Endothelial cell (in vitro differentiated cells): ENCODE measurements around the gene OSBP2. TPM values are rescaled to one million over a fixed set of nuclear protein-coding genes. Genes with fewer than 3 reads are reported as not detected.

Experiments used
- DNase-seq: peaks from one replicate; pipeline ENCODE4 v3.0.0; 2021; ENCODE audit warnings: low spot score
- H3K27ac Mint-ChIP-seq: one replicate; pipeline ENCODE4 v1.8.0; 2021; ENCODE audit warnings: mixed read lengths, inconsistent platforms; ENCODE audit not compliant: unreplicated experiment
- H3K27me3 Mint-ChIP-seq: one replicate; pipeline ENCODE4 v1.8.0; 2021; ENCODE audit warnings: mild to moderate bottlenecking, moderate library complexity, mixed read lengths, inconsistent platforms; ENCODE audit not compliant: unreplicated experiment
- H3K36me3 Mint-ChIP-seq: one replicate; pipeline ENCODE4 v1.8.0; 2021; ENCODE audit warnings: mild to moderate bottlenecking, low read depth, mixed read lengths, inconsistent platforms; ENCODE audit not compliant: unreplicated experiment
- H3K4me1 Mint-ChIP-seq: one replicate; pipeline ENCODE4 v1.8.0; 2021; ENCODE audit warnings: mild to moderate bottlenecking, mixed read lengths, inconsistent platforms; ENCODE audit not compliant: unreplicated experiment
- H3K4me3 Mint-ChIP-seq: one replicate; pipeline ENCODE4 v1.8.0; 2021; ENCODE audit warnings: mild to moderate bottlenecking, mixed read lengths, inconsistent platforms; ENCODE audit not compliant: unreplicated experiment
- H3K9me3 Mint-ChIP-seq: one replicate; pipeline ENCODE4 v1.8.0; 2021; ENCODE audit warnings: mixed read lengths, inconsistent platforms; ENCODE audit not compliant: unreplicated experiment
- CTCF ChIP-seq: fragments of 200-600 bp; sonication (generic); IDR thresholded peaks from one replicate; pipeline ENCODE4 v1.5.0; 2021; ENCODE audit warnings: antibody characterized with exemption; ENCODE audit not compliant: unreplicated experiment
- long read RNA-seq: library from polyadenylated mRNA; unstranded; transcript quantifications from one replicate; pipeline ENCODE4 v2.0.0, GENCODE V29; 2020; ENCODE audit not compliant: unreplicated experiment
- total RNA-seq: library from RNA; stranded (reverse); fragmentation: NEBNext Ultra II Directional; extraction: Animal tissue kit (Norgen Biotek cat#: 25700); gene quantifications from one replicate; pipeline ENCODE4 v1.2.1, GENCODE V29; 2021; ENCODE audit not compliant: unreplicated experiment

Gene OSBP2
- total RNA-seq: 3.0 TPM
- long read RNA-seq, partial matches to known transcripts: 1 of 7 reads
- long read RNA-seq, other reads (novel, unspliced or antisense): 6 of 7 reads

GRCh38 chr22:30694640-30695350 lies at the start of gene OSBP2:
OSBP2 (plus strand) TSS chr22:30694874; CDS start chr22:30694910, 36 bp downstream.
- no peaks in the 10 kb centered on the region for H3K9me3 Mint-ChIP-seq
- H3K4me3 Mint-ChIP-seq: peak within 1 kb of the TSS; percentile 89
- H3K4me1 Mint-ChIP-seq: peaks cover 7% of the 10 kb centered on the region
- no peak for TF ChIP-seq CTCF
- peaks cover 9% of the 10 kb centered on the region for H3K27me3 Mint-ChIP-seq
- no peak within 1 kb of the TSS for H3K27ac Mint-ChIP-seq
- DNase-seq: peak; percentile 43
- no peaks in the 10 kb centered on the region for H3K36me3 Mint-ChIP-seq

- H3K27me3 Mint-ChIP-seq: peaks cover 9% of the 10 kb centered on the region
- no peaks in the 10 kb centered on the region for H3K9me3 Mint-ChIP-seq
- DNase-seq: no peak
- no peak overlapping the region for H3K27ac Mint-ChIP-seq
- peaks cover 5% of the 10 kb centered on the region for H3K36me3 Mint-ChIP-seq
- H3K4me3 Mint-ChIP-seq: no peak overlapping the region
- peaks cover 3% of the 10 kb centered on the region for H3K4me1 Mint-ChIP-seq
- TF ChIP-seq CTCF: no peak
These were observed 48.0 kb upstream of the OSBP2 start for GRCh38 chr22:30646518-30647160.

- Mint-ChIP-seq H3K27me3 (peaks cover 9% of the 10 kb centered on the region), H3K27ac (no peak overlapping the region), H3K4me1 (peaks cover 3% of the 10 kb centered on the region), H3K9me3 (no peaks in the 10 kb centered on the region), H3K36me3 (peaks cover 5% of the 10 kb centered on the region), H3K4me3 (no peak overlapping the region)
- DNase-seq: no peak
- TF ChIP-seq CTCF: no peak
These were observed 47.1 kb upstream of the OSBP2 start for GRCh38 chr22:30647536-30647935.

- no peak overlapping the region for H3K27ac Mint-ChIP-seq
- H3K4me1 Mint-ChIP-seq: peaks cover 3% of the 10 kb centered on the region
- no peak overlapping the region for H3K4me3 Mint-ChIP-seq
- no peak for TF ChIP-seq CTCF
- no peak for DNase-seq
- H3K36me3 Mint-ChIP-seq: no peaks in the 10 kb centered on the region
- H3K27me3 Mint-ChIP-seq: peaks cover 3% of the 10 kb centered on the region
- no peaks in the 10 kb centered on the region for H3K9me3 Mint-ChIP-seq
These were observed 45.8 kb upstream of the OSBP2 start for GRCh38 chr22:30648825-30649224.
